Heart left ventricle (tissue), 13 donors: ENCODE results near the gene GABBR2.

Experiments used
- CTCF ChIP-seq, 12 donors: fragments of 200-600 bp; sonication (generic) in 4 of 12; IDR thresholded peaks; one replicate each; pipeline versions ENCODE4 v1.5.0 to v1.8.0; 2018 to 2022; ENCODE audit warnings: antibody characterized with exemption in 12 of 12, mild to moderate bottlenecking in 5 of 12
- POLR2A ChIP-seq, 2 donors: fragments of 450-650 bp; IDR thresholded peaks; one replicate each; pipeline ENCODE4 v1.6.1; 2017; ENCODE audit warnings: antibody characterized with exemption in 2 of 2, mild to moderate bottlenecking in 2 of 2, moderate library complexity in 2 of 2
- donor health status: ischemic (EF 13 %, LVEDD 7.1; RV severe dilation, severe dysfunction).
- donor health status: DM: no; HTN: yes; CAD: no.
- donor health status: DM: no; HTN: no; CAD: no.
- donor health status: ischemic (EF 25% LVEDD 6.9; RV normal size, moderate dysfunction).
- donor health status: ischemic (EF 25% LVEDD 5.7; RV mildly dilated, moderate dysfunction).
- donor health status: ischemic (EF 35%, LVEDD 5.7; RV mildly dilated, moderate dysfunction).
- donor health status: nonischemic (EF 11% LVEDD 7.7; RV severe dilation, severe dysfunction).
- donor health status: DM: yes; HTN: yes; CAD: no.
- donor health status: PGD.
- donor health status: ischemic (EF 29% LVEDD 5.4; RV normal size, mild dysfunction).
- donor health status: nonischemic (EF 23%, LVEDD 6.1; RV moderate dilation, normal function).

- TF ChIP-seq CTCF (IDR thresholded peaks at IDR 0.05) (no peak), POLR2A (IDR thresholded peaks at IDR 0.05) (no peak)
Measured at GRCh38 chr9:98503867-98504266, 204.9 kb downstream of the GABBR2 start.
